ENCODE results near the gene C20orf202.

C20orf202 gene

GRCh38 chr20:1188347-1188746, 14.9 kb upstream of the C20orf202 start:
- H3K36me3 Mint-ChIP-seq, result no peaks in the 10 kb centered on the region
- H3K4me1 Mint-ChIP-seq, result peaks cover 9% of the 10 kb centered on the region
- DNase-seq (ENCODE audit: low spot score in 2 of 2) (no peak), ATAC-seq (ENCODE audit: low read depth) (no peak)
- H3K27me3 Mint-ChIP-seq, result peaks cover 20% of the 10 kb centered on the region
- H3K9me3 Mint-ChIP-seq, result no peaks in the 10 kb centered on the region
- no peak overlapping the region for H3K4me3 Mint-ChIP-seq
- no peak overlapping the region for H3K27ac Mint-ChIP-seq

- H3K4me1 Mint-ChIP-seq, result peaks cover 4% of the 10 kb centered on the region
- DNase-seq (ENCODE audit: low spot score in 2 of 2) (no peak), ATAC-seq (ENCODE audit: low read depth) (no peak)
- no peaks in the 10 kb centered on the region for H3K36me3 Mint-ChIP-seq
- H3K27ac Mint-ChIP-seq, result no peak overlapping the region
- no peak overlapping the region for H3K4me3 Mint-ChIP-seq
- peaks cover 13% of the 10 kb centered on the region for H3K27me3 Mint-ChIP-seq
- H3K9me3 Mint-ChIP-seq, result no peaks in the 10 kb centered on the region
Observed at GRCh38 chr20:1189827-1190226, 13.4 kb upstream of the C20orf202 start.

- Mint-ChIP-seq H3K27me3 (peaks cover 14% of the 10 kb centered on the region), H3K4me3 (no peak overlapping the region), H3K36me3 (no peaks in the 10 kb centered on the region), H3K4me1 (peaks cover 3% of the 10 kb centered on the region), H3K27ac (no peak overlapping the region), H3K9me3 (no peaks in the 10 kb centered on the region)
- no peak for ATAC-seq (ENCODE audit: low read depth)
- DNase-seq (ENCODE audit: low spot score in 2 of 2), result no peak
Observed at GRCh38 chr20:1190847-1191246, 12.4 kb upstream of the C20orf202 start.

GRCh38 chr20:1191299-1191698, 12.0 kb upstream of the C20orf202 start:
- no peak for ATAC-seq (ENCODE audit: low read depth)
- Mint-ChIP-seq H3K27ac (no peak overlapping the region), H3K4me1 (no peaks in the 10 kb centered on the region), H3K27me3 (peaks cover 10% of the 10 kb centered on the region), H3K4me3 (no peak overlapping the region), H3K36me3 (no peaks in the 10 kb centered on the region), H3K9me3 (peaks cover under 1% of the 10 kb centered on the region)
- DNase-seq (ENCODE audit: low spot score in 2 of 2), result no peak

- H3K36me3 Mint-ChIP-seq, result no peaks in the 10 kb centered on the region
- H3K27me3 Mint-ChIP-seq, result peaks cover 4% of the 10 kb centered on the region
- no peak overlapping the region for H3K27ac Mint-ChIP-seq
- peaks cover 3% of the 10 kb centered on the region for H3K9me3 Mint-ChIP-seq
- no peak overlapping the region for H3K4me3 Mint-ChIP-seq
- no peaks in the 10 kb centered on the region for H3K4me1 Mint-ChIP-seq
- ATAC-seq (ENCODE audit: low read depth), result no peak
- DNase-seq (ENCODE audit: low spot score in 2 of 2), result no peak
Observed at GRCh38 chr20:1195226-1195625, 8.0 kb upstream of the C20orf202 start.

GRCh38 chr20:1196634-1197033, 6.6 kb upstream of the C20orf202 start:
- Mint-ChIP-seq H3K4me3 (no peak overlapping the region), H3K9me3 (peaks cover 3% of the 10 kb centered on the region), H3K36me3 (no peaks in the 10 kb centered on the region), H3K27me3 (peaks cover 5% of the 10 kb centered on the region), H3K4me1 (no peaks in the 10 kb centered on the region), H3K27ac (no peak overlapping the region)
- DNase-seq (ENCODE audit: low spot score in 2 of 2), result no peak
- no peak for ATAC-seq (ENCODE audit: low read depth)

- no peaks in the 10 kb centered on the region for H3K36me3 Mint-ChIP-seq
- no peak for ATAC-seq (ENCODE audit: low read depth)
Observed at GRCh38 chr20:1197801-1198200, 5.5 kb upstream of the C20orf202 start.

GRCh38 chr20:1198751-1199150, 4.5 kb upstream of the C20orf202 start:
- no peak overlapping the region for H3K27ac Mint-ChIP-seq
- H3K4me1 Mint-ChIP-seq, result no peaks in the 10 kb centered on the region
- H3K4me3 Mint-ChIP-seq, result no peak overlapping the region
- H3K9me3 Mint-ChIP-seq, result peaks cover 3% of the 10 kb centered on the region
- DNase-seq (ENCODE audit: low spot score in 2 of 2) (no peak), ATAC-seq (ENCODE audit: low read depth) (no peak)
- H3K27me3 Mint-ChIP-seq, result peaks cover 12% of the 10 kb centered on the region
- no peaks in the 10 kb centered on the region for H3K36me3 Mint-ChIP-seq

More at GRCh38 chr20:1197801-1198200, 5.5 kb upstream of the C20orf202 start:
- peaks cover 12% of the 10 kb centered on the region for H3K27me3 Mint-ChIP-seq
- peaks cover 3% of the 10 kb centered on the region for H3K9me3 Mint-ChIP-seq
- DNase-seq (ENCODE audit: low spot score in 2 of 2), result no peak
- no peak overlapping the region for H3K27ac Mint-ChIP-seq
- H3K4me1 Mint-ChIP-seq, result no peaks in the 10 kb centered on the region
- no peak overlapping the region for H3K4me3 Mint-ChIP-seq

- ATAC-seq (ENCODE audit: low read depth) (no peak), DNase-seq (ENCODE audit: low spot score in 2 of 2) (no peak)
- Mint-ChIP-seq H3K27me3 (peaks cover 12% of the 10 kb centered on the region), H3K9me3 (peaks cover 3% of the 10 kb centered on the region), H3K4me1 (no peaks in the 10 kb centered on the region), H3K27ac (no peak overlapping the region), H3K4me3 (no peak overlapping the region), H3K36me3 (no peaks in the 10 kb centered on the region)
Observed at GRCh38 chr20:1199212-1199873, 3.9 kb upstream of the C20orf202 start.

- Mint-ChIP-seq H3K36me3 (no peaks in the 10 kb centered on the region), H3K27me3 (peaks cover 13% of the 10 kb centered on the region), H3K9me3 (peaks cover 3% of the 10 kb centered on the region), H3K27ac (no peak overlapping the region), H3K4me3 (no peak overlapping the region), H3K4me1 (no peaks in the 10 kb centered on the region)
- DNase-seq (ENCODE audit: low spot score in 2 of 2) (no peak), ATAC-seq (ENCODE audit: low read depth) (no peak)
Observed at GRCh38 chr20:1199964-1200363, 3.3 kb upstream of the C20orf202 start.

- no peak for ATAC-seq (ENCODE audit: low read depth)
- H3K27ac Mint-ChIP-seq, result no peak overlapping the region
- no peak overlapping the region for H3K4me3 Mint-ChIP-seq
- H3K4me1 Mint-ChIP-seq, result no peaks in the 10 kb centered on the region
- H3K27me3 Mint-ChIP-seq, result peaks cover 12% of the 10 kb centered on the region
- H3K9me3 Mint-ChIP-seq, result no peaks in the 10 kb centered on the region
- H3K36me3 Mint-ChIP-seq, result no peaks in the 10 kb centered on the region
- DNase-seq (ENCODE audit: low spot score in 2 of 2), result no peak
Observed at GRCh38 chr20:1203630-1204029, 376 bp downstream of the C20orf202 start.

- ATAC-seq (ENCODE audit: low read depth) (no peak), DNase-seq (ENCODE audit: low spot score in 2 of 2) (no peak)
- no peaks in the 10 kb centered on the region for H3K4me1 Mint-ChIP-seq
- no peak overlapping the region for H3K4me3 Mint-ChIP-seq
- no peak overlapping the region for H3K27ac Mint-ChIP-seq
- H3K27me3 Mint-ChIP-seq, result peaks cover 9% of the 10 kb centered on the region
- H3K36me3 Mint-ChIP-seq, result no peaks in the 10 kb centered on the region
- no peaks in the 10 kb centered on the region for H3K9me3 Mint-ChIP-seq
Observed at GRCh38 chr20:1204113-1204512, 859 bp downstream of the C20orf202 start.

GRCh38 chr20:1204576-1204975, 1.3 kb downstream of the C20orf202 start:
- ATAC-seq (ENCODE audit: low read depth) (no peak), DNase-seq (ENCODE audit: low spot score in 2 of 2) (no peak)
- Mint-ChIP-seq H3K36me3 (no peaks in the 10 kb centered on the region), H3K4me1 (no peaks in the 10 kb centered on the region), H3K9me3 (no peaks in the 10 kb centered on the region), H3K27me3 (peaks cover 9% of the 10 kb centered on the region), H3K27ac (no peak overlapping the region), H3K4me3 (no peak overlapping the region)

GRCh38 chr20:1205802-1206201, 2.5 kb downstream of the C20orf202 start:
- DNase-seq (ENCODE audit: low spot score in 2 of 2) (no peak), ATAC-seq (ENCODE audit: low read depth) (no peak)
- H3K27me3 Mint-ChIP-seq, result peaks cover 11% of the 10 kb centered on the region
- H3K36me3 Mint-ChIP-seq, result no peaks in the 10 kb centered on the region
- no peaks in the 10 kb centered on the region for H3K9me3 Mint-ChIP-seq
- no peak overlapping the region for H3K4me3 Mint-ChIP-seq
- no peaks in the 10 kb centered on the region for H3K4me1 Mint-ChIP-seq
- no peak overlapping the region for H3K27ac Mint-ChIP-seq

- H3K4me3 Mint-ChIP-seq, result no peak overlapping the region
- DNase-seq (ENCODE audit: low spot score in 2 of 2) (no peak), ATAC-seq (ENCODE audit: low read depth) (no peak)
- no peak overlapping the region for H3K27ac Mint-ChIP-seq
- no peaks in the 10 kb centered on the region for H3K36me3 Mint-ChIP-seq
- peaks cover 17% of the 10 kb centered on the region for H3K27me3 Mint-ChIP-seq
- no peaks in the 10 kb centered on the region for H3K9me3 Mint-ChIP-seq
- H3K4me1 Mint-ChIP-seq, result no peaks in the 10 kb centered on the region
Observed at GRCh38 chr20:1206366-1207148, 3.3 kb downstream of the C20orf202 start.

Data from memory B cell (primary cell).